Osteocyte (in vitro differentiated cells): ENCODE measurements around the gene C10orf90. TPM values are rescaled to one million over a fixed set of nuclear protein-coding genes. Genes with fewer than 3 reads are reported as not detected.
"Not testable (repeated sequence)": the region's sequence is repeated elsewhere in the genome, so short reads cannot be mapped to it uniquely, and the experiment has no call there.

ENCODE experiments used
- DNase-seq: peaks from one replicate; pipeline ENCODE4 v3.0.0; 2021; ENCODE audit warnings: mixed read lengths; ENCODE audit not compliant: unreplicated experiment; ENCODE audit errors: extremely low spot score
- H3K27ac Mint-ChIP-seq: one replicate; pipeline ENCODE4 v1.8.0; 2021; ENCODE audit warnings: mild to moderate bottlenecking, mixed read lengths; ENCODE audit not compliant: unreplicated experiment
- H3K27me3 Mint-ChIP-seq: one replicate; pipeline ENCODE4 v1.8.0; 2021; ENCODE audit warnings: mixed read lengths; ENCODE audit not compliant: unreplicated experiment
- H3K36me3 Mint-ChIP-seq: one replicate; pipeline ENCODE4 v1.8.0; 2021; ENCODE audit warnings: mixed read lengths; ENCODE audit not compliant: unreplicated experiment
- H3K4me1 Mint-ChIP-seq: one replicate; pipeline ENCODE4 v1.8.0; 2021; ENCODE audit warnings: mixed read lengths; ENCODE audit not compliant: unreplicated experiment
- H3K4me3 Mint-ChIP-seq: one replicate; pipeline ENCODE4 v1.8.0; 2021; ENCODE audit warnings: mild to moderate bottlenecking, moderate library complexity, mixed read lengths; ENCODE audit not compliant: unreplicated experiment
- H3K9me3 Mint-ChIP-seq: one replicate; pipeline ENCODE4 v1.8.0; 2021; ENCODE audit warnings: mixed read lengths; ENCODE audit not compliant: unreplicated experiment
- CTCF ChIP-seq: fragments of 200-600 bp; sonication (generic); IDR thresholded peaks from 2 replicates; pipeline ENCODE4 v1.5.0; 2021; ENCODE audit warnings: antibody characterized with exemption, mild to moderate bottlenecking, moderate library complexity
- total RNA-seq: library from RNA; stranded (reverse); gene quantifications from 2 replicates; pipeline ENCODE4 v1.2.1, GENCODE V29; 2021

Gene C10orf90
- total RNA-seq, 1 donor from 2014 or later: not detected

GRCh38 chr10:126563361-126563760, 107.1 kb downstream of the C10orf90 start:
- Mint-ChIP-seq H3K27me3 (no peaks in the 10 kb centered on the region), H3K27ac (no peak overlapping the region), H3K4me3 (no peak overlapping the region), H3K9me3 (no peaks in the 10 kb centered on the region), H3K36me3 (no peaks in the 10 kb centered on the region), H3K4me1 (peaks cover 16% of the 10 kb centered on the region)
- DNase-seq: no peak
- no peak for TF ChIP-seq CTCF

GRCh38 chr10:126561921-126562680, 108.4 kb downstream of the C10orf90 start:
- no peaks in the 10 kb centered on the region for H3K9me3 Mint-ChIP-seq
- no peak for DNase-seq
- peak overlapping the region; percentile 74 for H3K27ac Mint-ChIP-seq
- peaks cover 3% of the 10 kb centered on the region for H3K27me3 Mint-ChIP-seq
- no peak for TF ChIP-seq CTCF
- H3K4me3 Mint-ChIP-seq: peak overlapping the region; percentile 75
- peaks cover 16% of the 10 kb centered on the region for H3K4me1 Mint-ChIP-seq
- no peaks in the 10 kb centered on the region for H3K36me3 Mint-ChIP-seq

- H3K4me3 Mint-ChIP-seq: peak overlapping the region; percentile 75
- no peak for DNase-seq
- peaks cover 3% of the 10 kb centered on the region for H3K27me3 Mint-ChIP-seq
- no peak for TF ChIP-seq CTCF
- no peaks in the 10 kb centered on the region for H3K36me3 Mint-ChIP-seq
- H3K4me1 Mint-ChIP-seq: peaks cover 16% of the 10 kb centered on the region
- H3K27ac Mint-ChIP-seq: peak overlapping the region; percentile 74
- no peaks in the 10 kb centered on the region for H3K9me3 Mint-ChIP-seq
Measured at GRCh38 chr10:126561294-126561920, 109.1 kb downstream of the C10orf90 start.

- no peak for TF ChIP-seq CTCF
- peaks cover 16% of the 10 kb centered on the region for H3K4me1 Mint-ChIP-seq
- no peak overlapping the region for H3K27ac Mint-ChIP-seq
- no peaks in the 10 kb centered on the region for H3K9me3 Mint-ChIP-seq
- no peak for DNase-seq
- H3K36me3 Mint-ChIP-seq: no peaks in the 10 kb centered on the region
- peaks cover 3% of the 10 kb centered on the region for H3K27me3 Mint-ChIP-seq
- H3K4me3 Mint-ChIP-seq: no peak overlapping the region
Measured at GRCh38 chr10:126558881-126559280, 111.6 kb downstream of the C10orf90 start.

GRCh38 chr10:126551202-126551601, 119.3 kb downstream of the C10orf90 start:
- no peak overlapping the region for H3K27ac Mint-ChIP-seq
- H3K4me3 Mint-ChIP-seq: no peak overlapping the region
- peaks cover 22% of the 10 kb centered on the region for H3K27me3 Mint-ChIP-seq
- no peak for TF ChIP-seq CTCF
- H3K36me3 Mint-ChIP-seq: no peaks in the 10 kb centered on the region
- no peak for DNase-seq
- no peaks in the 10 kb centered on the region for H3K4me1 Mint-ChIP-seq
- H3K9me3 Mint-ChIP-seq: no peaks in the 10 kb centered on the region

GRCh38 chr10:126550586-126550985, 119.9 kb downstream of the C10orf90 start:
- peaks cover 27% of the 10 kb centered on the region for H3K27me3 Mint-ChIP-seq
- H3K9me3 Mint-ChIP-seq, H3K4me1 Mint-ChIP-seq, DNase-seq, H3K36me3 Mint-ChIP-seq, H3K27ac Mint-ChIP-seq, H3K4me3 Mint-ChIP-seq: not testable (repeated sequence)
